Stimulated activated memory B cell treated with anti-CD40 and anti-IgM and Interleukin-4, amounts not matched to agents 10 μg/mL and 1 μg/mL and 100 μg/mL, for 72 hours (primary cell): Measurements from ENCODE around the gene QKI.

Experiments
- ATAC-seq: fragments of 150-1000 bp; cut with Tn5 transposase; 2 replicates; pipeline ENCODE4 v1.10.0; 2021
- H3K27ac Mint-ChIP-seq: one replicate; pipeline ENCODE4 v1.8.0; 2022; ENCODE audit warnings: mild to moderate bottlenecking, mixed read lengths
- H3K27me3 Mint-ChIP-seq: one replicate; pipeline ENCODE4 v1.8.0; 2022; ENCODE audit warnings: mixed read lengths
- H3K36me3 Mint-ChIP-seq: one replicate; pipeline ENCODE4 v1.8.0; 2022; ENCODE audit warnings: mixed read lengths
- H3K4me1 Mint-ChIP-seq: one replicate; pipeline ENCODE4 v1.8.0; 2022; ENCODE audit warnings: mixed read lengths
- H3K4me3 Mint-ChIP-seq: one replicate; pipeline ENCODE4 v1.8.0; 2022; ENCODE audit warnings: mild to moderate bottlenecking, moderate library complexity, mixed read lengths
- H3K9me3 Mint-ChIP-seq: one replicate; pipeline ENCODE4 v1.8.0; 2022; ENCODE audit warnings: mixed read lengths

QKI gene

DNA sequence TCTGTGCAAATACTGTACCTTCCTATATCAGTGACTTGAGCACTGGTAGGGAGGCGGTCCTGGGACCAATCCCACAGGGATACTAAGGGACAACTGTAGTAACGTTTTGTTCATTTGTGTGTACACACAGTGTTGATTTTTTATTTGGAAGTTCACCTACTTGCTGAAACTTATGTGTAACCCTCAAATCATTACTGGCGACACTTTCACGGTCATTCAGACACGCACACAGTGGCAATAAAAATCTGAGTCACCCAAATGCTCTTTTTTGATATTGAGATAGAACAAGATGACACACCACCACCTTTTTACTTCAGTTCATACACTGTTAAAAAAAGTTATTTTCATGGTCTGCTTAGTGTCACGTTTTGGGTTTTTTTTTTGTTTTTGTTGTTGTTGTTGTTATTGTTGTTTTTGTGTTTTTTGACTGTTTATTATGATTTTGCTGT, 79.8 kb downstream of the QKI start:
- H3K9me3 Mint-ChIP-seq = peaks cover 5% of the 10 kb centered on the region

DNA sequence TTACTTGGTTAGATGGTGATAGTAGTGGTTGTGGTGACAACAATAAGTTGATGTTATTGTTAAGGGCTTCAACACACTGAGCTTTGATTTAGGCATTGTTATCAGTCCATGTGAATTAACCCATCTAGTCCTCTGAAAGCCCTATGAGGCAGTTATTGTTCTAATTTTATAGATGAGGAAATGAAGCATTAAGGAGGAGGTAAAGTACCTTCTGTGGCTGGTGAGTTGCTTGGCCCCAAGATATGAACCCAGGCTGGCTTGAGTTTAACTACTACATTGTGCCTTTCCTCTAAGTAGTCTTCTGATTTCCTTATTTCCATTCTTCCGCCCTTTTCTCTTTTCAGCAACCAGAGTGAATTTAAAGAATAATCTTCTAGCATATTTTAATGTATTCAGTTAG, 81.7 kb downstream of the QKI start:
- no peak for ATAC-seq
- Mint-ChIP-seq H3K27ac (no peak overlapping the region), H3K27me3 (no peaks in the 10 kb centered on the region), H3K4me3 (no peak overlapping the region), H3K36me3 (peaks cover 24% of the 10 kb centered on the region), H3K9me3 (peaks cover 9% of the 10 kb centered on the region), H3K4me1 (peaks cover 30% of the 10 kb centered on the region)

More for the DNA sequence above, 79.8 kb downstream of the QKI start:
- Mint-ChIP-seq H3K27ac (no peak overlapping the region), H3K4me1 (peaks cover 41% of the 10 kb centered on the region), H3K27me3 (no peaks in the 10 kb centered on the region), H3K36me3 (peaks cover 26% of the 10 kb centered on the region), H3K4me3 (no peak overlapping the region)
- ATAC-seq = no peak

DNA sequence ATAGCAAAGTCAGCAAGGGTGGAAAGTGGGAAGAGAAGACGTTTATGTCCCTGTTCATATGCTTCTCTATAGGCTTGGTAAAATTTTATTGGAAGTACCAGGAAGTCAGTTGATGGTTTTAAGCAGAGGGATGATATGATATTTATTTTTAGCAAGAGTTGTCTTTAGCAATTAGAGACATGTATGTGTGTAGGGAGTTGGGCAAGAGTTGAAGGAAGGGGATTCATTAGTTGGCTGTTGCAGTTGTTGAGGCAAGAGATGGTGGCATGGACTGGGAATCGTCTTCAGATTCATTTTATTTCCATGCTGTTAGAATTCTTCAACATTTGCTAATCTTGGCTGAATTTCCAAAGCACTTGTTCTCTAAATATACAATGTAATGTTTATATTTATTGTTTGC, 85.6 kb downstream of the QKI start:
- ATAC-seq = no peak
- Mint-ChIP-seq H3K36me3 (peaks cover 43% of the 10 kb centered on the region), H3K4me3 (no peak overlapping the region), H3K9me3 (peaks cover 19% of the 10 kb centered on the region), H3K27me3 (no peaks in the 10 kb centered on the region), H3K27ac (no peak overlapping the region), H3K4me1 (peaks cover 31% of the 10 kb centered on the region)

DNA sequence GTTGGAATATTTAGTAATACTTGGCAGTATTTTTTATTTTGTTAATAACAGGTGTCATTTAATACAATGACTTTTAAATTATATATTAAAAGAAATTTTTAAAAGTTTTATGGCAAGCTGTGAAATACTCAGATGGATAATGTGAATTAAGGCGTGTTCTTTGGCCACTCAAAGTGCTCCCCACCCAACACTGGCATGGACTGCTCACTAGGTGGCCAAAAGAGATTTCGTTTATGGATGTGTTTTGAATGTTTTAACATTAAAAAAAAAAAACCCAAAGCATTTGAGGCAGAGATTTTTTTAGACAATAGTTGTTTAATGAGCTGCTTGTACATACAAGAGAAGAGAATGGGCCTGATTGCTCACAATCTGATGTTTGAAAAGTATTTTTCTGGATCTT, 86.5 kb downstream of the QKI start:
- peaks cover 52% of the 10 kb centered on the region for H3K36me3 Mint-ChIP-seq

DNA sequence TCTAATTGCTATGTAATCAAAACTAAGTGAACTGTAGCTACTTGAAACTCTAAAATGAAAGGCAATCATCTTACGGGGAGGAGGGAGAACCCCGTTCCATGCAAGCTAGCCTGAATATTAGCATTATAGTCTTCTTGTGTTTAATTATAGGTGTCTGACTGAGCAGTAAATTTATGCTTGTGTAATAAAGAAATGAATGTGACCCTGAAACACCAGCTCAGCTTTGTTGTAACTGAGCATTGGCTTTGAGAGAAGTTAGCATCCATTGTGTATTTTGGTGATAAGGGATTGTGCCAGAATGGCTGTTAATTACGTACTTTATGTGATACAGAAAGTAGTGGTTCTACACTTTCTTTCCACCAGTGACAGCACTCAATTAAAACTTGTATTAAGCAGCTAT, 86.9 kb downstream of the QKI start:
- no peaks in the 10 kb centered on the region for H3K27me3 Mint-ChIP-seq
- no peak for ATAC-seq
- H3K36me3 Mint-ChIP-seq = peaks cover 54% of the 10 kb centered on the region
- peaks cover 23% of the 10 kb centered on the region for H3K9me3 Mint-ChIP-seq
- no peak overlapping the region for H3K4me3 Mint-ChIP-seq
- H3K27ac Mint-ChIP-seq = no peak overlapping the region
- H3K4me1 Mint-ChIP-seq = peaks cover 22% of the 10 kb centered on the region

More for the DNA sequence above, 86.5 kb downstream of the QKI start:
- Mint-ChIP-seq H3K9me3 (peaks cover 23% of the 10 kb centered on the region), H3K27me3 (no peaks in the 10 kb centered on the region), H3K27ac (no peak overlapping the region), H3K4me3 (no peak overlapping the region), H3K4me1 (peaks cover 26% of the 10 kb centered on the region)
- ATAC-seq = no peak

DNA sequence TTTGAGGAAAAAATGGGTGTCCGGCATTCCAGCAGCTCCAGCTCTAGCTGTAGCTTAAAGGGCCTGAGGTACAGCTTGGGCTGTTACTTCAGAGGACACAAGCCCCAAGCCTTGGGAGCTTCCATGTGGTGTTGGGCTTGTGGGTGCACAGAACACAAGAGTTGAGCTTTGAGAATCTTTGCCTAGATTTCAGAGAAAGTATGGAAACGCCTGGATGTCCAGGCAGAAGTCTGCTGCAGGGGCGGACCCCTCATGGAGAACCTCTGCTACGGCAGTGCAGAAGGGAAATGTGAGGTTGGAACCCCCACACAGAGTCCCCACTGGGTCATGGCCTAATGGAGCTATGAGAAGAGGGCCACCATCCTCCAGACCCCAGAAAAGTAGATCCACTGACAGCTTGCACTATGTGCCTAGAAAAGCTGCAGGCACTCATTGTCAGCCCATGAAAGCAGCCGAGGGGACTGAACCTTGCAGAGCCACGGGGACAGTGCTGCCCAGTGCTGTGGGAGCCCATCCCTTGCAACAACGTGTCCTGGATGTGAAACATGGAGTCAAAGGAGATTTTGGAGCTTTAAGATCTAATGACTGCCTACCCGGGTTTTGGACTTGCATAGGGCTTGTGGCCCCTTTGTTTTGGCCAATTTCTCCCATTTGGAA, 90.6 kb downstream of the QKI start:
- Mint-ChIP-seq H3K36me3 (peaks cover 56% of the 10 kb centered on the region), H3K27ac (no peak overlapping the region), H3K4me1 (peaks cover 10% of the 10 kb centered on the region), H3K4me3 (no peak overlapping the region), H3K27me3 (no peaks in the 10 kb centered on the region), H3K9me3 (peaks cover 25% of the 10 kb centered on the region)
- no peak for ATAC-seq

DNA sequence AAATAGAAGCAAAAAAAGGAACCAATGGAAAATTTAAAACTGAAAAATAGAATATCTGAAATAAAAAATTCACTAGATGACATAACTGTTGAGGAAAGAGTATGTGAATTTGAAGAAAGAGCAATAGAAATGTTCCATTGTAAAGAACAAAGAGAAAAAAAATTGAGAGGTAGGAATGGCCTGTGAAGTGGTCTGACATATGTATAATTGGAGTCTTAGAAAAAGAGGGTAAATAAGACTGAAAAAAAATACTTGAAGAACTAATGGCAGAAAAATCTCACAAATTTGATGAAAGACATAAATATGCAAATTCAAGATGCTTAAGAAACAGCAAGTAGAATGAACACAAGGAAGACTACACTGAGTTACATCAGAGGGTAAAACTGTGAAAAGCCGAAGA, 93.4 kb downstream of the QKI start:
- no peaks in the 10 kb centered on the region for H3K27me3 Mint-ChIP-seq
- no peak for ATAC-seq
- peaks cover 49% of the 10 kb centered on the region for H3K36me3 Mint-ChIP-seq
- no peak overlapping the region for H3K27ac Mint-ChIP-seq
- H3K4me1 Mint-ChIP-seq = peaks cover 4% of the 10 kb centered on the region
- peaks cover 21% of the 10 kb centered on the region for H3K9me3 Mint-ChIP-seq
- no peak overlapping the region for H3K4me3 Mint-ChIP-seq

DNA sequence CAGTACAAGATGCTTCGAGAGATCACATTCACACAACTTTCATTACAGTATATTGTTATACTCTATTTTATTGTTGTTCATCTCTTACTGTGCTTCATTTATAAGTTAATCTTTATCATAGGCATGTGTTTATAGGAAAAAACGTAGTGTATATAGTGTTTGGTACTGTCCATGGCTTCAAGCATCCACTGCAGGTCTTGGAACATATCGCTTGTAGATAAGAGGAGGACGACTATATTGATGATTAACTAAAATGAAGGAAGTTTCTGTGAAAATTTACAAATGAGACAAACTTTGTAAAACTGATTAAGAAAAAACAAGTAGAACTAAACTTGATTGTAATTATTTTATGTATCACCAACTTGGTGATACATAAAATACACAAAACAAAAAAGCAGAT, 98.5 kb downstream of the QKI start:
- Mint-ChIP-seq H3K36me3 (peaks cover 25% of the 10 kb centered on the region), H3K9me3 (peaks cover 9% of the 10 kb centered on the region), H3K27ac (no peak overlapping the region), H3K27me3 (no peaks in the 10 kb centered on the region), H3K4me3 (no peak overlapping the region), H3K4me1 (peaks cover 14% of the 10 kb centered on the region)
- no peak for ATAC-seq

DNA sequence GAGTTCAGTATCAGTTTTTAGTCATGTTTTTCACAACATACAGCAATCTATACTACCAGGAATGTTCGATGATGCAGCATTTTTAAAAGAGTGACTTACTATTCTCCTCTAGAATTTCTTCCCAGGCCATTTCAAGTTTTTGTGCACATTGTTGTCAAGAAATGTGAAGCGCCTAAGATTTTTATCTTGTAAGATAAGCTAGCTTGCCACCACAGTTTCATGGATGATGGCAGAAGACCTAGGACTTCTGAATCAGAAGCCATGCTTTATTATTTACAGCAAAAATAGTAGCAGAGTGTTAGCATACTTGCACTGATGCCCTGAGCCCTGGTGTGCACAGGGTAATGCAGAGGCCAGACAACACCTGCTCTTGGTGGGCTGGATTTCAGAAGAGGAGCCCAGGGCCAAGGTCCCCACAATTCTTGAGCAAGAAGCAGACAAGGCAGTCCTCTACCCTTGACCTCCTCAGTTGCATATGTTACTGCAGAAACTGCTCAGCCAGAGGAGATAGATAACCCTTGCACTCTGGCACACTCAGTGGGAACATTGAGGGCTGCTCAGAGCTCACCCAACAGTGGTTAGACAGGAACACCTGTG, 99.2 kb downstream of the QKI start:
- Mint-ChIP-seq H3K27me3 (no peaks in the 10 kb centered on the region), H3K9me3 (peaks cover 6% of the 10 kb centered on the region), H3K36me3 (peaks cover 21% of the 10 kb centered on the region), H3K27ac (no peak overlapping the region), H3K4me3 (no peak overlapping the region), H3K4me1 (peaks cover 15% of the 10 kb centered on the region)
- ATAC-seq = no peak

DNA sequence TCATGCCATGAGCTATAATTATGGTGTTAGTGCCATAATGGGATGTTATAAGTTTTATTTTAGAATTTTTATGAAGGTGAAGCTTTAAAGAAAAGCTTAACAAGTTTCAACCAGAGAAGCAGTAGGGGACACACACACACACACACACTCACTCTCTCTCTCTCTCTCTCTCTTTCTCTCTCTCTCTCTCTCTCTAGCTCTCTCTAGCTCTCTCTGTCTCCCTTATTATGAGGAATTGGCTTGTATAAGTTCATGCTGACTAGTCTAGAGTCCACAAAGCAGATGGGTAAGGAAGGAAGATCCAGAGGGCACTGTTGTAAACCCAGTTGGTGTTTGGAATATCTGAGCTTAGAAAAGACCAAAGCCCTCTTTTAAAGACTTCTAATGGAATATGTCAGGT, 102.4 kb downstream of the QKI start:
- Mint-ChIP-seq H3K27ac (no peak overlapping the region), H3K9me3 (peaks cover 6% of the 10 kb centered on the region), H3K4me1 (peaks cover 35% of the 10 kb centered on the region), H3K4me3 (no peak overlapping the region), H3K36me3 (peaks cover 21% of the 10 kb centered on the region), H3K27me3 (no peaks in the 10 kb centered on the region)
- no peak for ATAC-seq

DNA sequence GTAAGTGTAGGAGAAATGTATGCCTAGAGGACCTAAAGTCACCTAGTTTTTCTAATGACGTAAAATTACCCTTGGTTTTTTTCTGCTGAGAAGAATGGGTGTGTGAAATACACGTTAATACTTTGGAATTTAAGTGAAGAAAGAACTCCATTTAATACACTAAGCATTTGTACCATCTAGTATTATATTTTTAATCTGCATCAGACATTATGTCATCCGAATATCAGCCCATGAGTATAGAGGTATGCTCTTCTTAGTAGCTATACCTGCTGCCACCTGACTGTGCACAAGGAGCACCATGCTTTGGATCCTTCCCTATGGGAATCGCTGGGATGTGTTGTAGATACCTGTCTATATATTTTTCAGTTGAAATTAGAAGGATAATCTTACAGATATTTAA, 106.4 kb downstream of the QKI start:
- no peak overlapping the region for H3K27ac Mint-ChIP-seq
- peaks cover 3% of the 10 kb centered on the region for H3K9me3 Mint-ChIP-seq
- ATAC-seq = no peak
- H3K27me3 Mint-ChIP-seq = no peaks in the 10 kb centered on the region
- peaks cover 20% of the 10 kb centered on the region for H3K36me3 Mint-ChIP-seq
- peaks cover 43% of the 10 kb centered on the region for H3K4me1 Mint-ChIP-seq
- H3K4me3 Mint-ChIP-seq = no peak overlapping the region

DNA sequence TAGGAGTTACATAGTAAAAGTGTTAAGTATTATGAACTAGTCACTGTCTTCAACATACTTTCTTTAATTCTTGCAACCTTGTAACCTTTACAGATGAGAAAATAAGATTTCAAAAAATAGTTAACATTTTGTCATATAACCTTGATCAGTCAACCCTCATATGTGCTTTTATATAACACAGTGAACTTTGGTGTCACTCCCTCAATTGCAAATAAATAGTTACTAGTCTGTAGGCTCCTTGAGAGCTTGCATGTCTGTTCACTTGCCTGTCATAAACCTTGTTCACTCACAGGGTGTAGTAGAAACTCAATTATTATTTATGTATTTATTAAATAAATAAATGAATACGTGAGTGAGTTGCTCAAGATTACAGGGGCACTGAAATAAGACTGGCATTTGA, 107.5 kb downstream of the QKI start:
- no peak overlapping the region for H3K27ac Mint-ChIP-seq
- H3K36me3 Mint-ChIP-seq = peaks cover 16% of the 10 kb centered on the region
- ATAC-seq = no peak
- peaks cover 44% of the 10 kb centered on the region for H3K4me1 Mint-ChIP-seq
- no peak overlapping the region for H3K4me3 Mint-ChIP-seq
- H3K9me3 Mint-ChIP-seq = peaks cover under 1% of the 10 kb centered on the region
- no peaks in the 10 kb centered on the region for H3K27me3 Mint-ChIP-seq

DNA sequence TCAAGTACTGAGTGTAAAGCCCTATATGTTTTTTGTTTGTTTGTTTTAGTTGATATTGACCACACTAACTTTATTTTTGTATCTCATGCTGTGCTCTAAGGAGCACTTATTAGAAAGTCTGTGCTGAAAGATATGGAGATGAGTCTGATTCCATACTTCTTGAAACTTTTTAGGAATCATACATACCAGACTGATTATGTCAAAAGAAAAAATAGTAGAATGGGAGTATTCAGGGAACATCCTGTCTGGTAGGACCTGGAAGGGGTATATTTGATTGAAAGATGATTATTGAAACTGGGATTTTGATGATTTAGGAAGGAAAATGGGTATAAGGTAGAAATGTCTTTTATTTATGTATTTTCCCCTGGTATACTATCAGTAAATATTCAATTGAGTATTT, 111.4 kb downstream of the QKI start:
- H3K36me3 Mint-ChIP-seq = peaks cover 11% of the 10 kb centered on the region
- no peak for ATAC-seq
- peaks cover 40% of the 10 kb centered on the region for H3K4me1 Mint-ChIP-seq
- H3K27ac Mint-ChIP-seq = no peak overlapping the region
- H3K9me3 Mint-ChIP-seq = no peaks in the 10 kb centered on the region
- H3K4me3 Mint-ChIP-seq = no peak overlapping the region
- H3K27me3 Mint-ChIP-seq = no peaks in the 10 kb centered on the region

DNA sequence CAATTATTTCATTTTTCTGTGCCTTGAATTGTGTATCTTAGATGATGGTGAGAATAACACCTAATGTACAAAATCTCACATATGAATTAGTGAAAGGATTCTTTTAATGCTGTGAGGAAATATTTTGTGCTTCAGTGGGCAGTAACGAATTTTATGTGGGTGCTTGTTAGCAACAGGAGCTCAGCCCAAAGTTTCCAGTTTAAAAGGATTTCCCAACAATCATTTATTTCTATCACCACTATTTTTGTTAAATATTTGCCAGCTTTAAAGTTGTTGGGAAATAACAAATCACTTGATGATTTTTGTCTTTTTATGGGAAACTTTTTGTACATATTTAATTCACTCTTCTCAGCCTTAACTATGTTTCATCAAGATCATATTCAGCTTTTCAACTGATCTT, 111.8 kb downstream of the QKI start:
- peaks cover 44% of the 10 kb centered on the region for H3K4me1 Mint-ChIP-seq

DNA sequence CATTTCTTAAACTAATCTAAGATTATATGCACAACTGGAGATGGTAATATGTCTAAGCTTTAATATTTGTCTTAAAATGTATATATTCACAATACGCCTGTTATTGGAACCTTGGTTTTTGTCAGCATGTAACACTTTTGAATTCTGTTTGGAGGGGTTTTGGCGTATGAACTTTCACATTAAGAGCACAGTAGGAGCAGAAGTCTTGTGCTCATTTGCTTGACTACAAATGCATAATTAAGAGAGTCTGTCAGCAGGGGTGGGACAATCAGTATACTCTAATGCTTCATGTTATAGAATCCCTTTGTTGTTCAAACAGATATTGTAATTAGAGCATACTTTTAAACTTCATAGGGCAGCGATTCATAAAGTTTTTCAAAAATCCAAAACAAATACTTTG, 112.8 kb downstream of the QKI start:
- H3K4me1 Mint-ChIP-seq = peaks cover 44% of the 10 kb centered on the region
- no peaks in the 10 kb centered on the region for H3K27me3 Mint-ChIP-seq
- H3K4me3 Mint-ChIP-seq = no peak overlapping the region
- no peak overlapping the region for H3K27ac Mint-ChIP-seq
- H3K9me3 Mint-ChIP-seq = no peaks in the 10 kb centered on the region
- H3K36me3 Mint-ChIP-seq = peaks cover 11% of the 10 kb centered on the region
- ATAC-seq = no peak

More for the DNA sequence above, 111.8 kb downstream of the QKI start:
- no peak overlapping the region for H3K4me3 Mint-ChIP-seq
- no peaks in the 10 kb centered on the region for H3K27me3 Mint-ChIP-seq
- H3K9me3 Mint-ChIP-seq = no peaks in the 10 kb centered on the region
- no peak overlapping the region for H3K27ac Mint-ChIP-seq
- ATAC-seq = no peak
- H3K36me3 Mint-ChIP-seq = peaks cover 11% of the 10 kb centered on the region

DNA sequence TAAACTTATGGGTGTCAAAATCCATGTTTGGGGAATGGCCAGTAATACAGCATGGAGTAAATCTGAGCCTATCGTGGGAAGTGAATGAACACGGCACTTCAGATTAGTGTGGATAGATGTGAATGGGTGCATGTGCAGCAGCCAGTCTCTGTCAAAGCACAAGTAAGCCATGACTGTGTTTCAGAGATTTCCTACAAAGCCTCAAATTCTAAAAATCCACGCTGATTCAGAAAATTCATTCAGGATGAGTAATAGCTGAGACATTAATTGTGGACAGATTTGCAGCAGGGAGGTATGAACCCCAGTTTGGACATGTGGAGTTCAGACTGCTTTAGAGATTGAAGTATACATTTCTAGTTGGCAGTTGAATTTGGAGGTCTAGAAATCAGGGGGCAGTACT, 115.1 kb downstream of the QKI start:
- no peak for ATAC-seq
- peaks cover 40% of the 10 kb centered on the region for H3K4me1 Mint-ChIP-seq
- no peaks in the 10 kb centered on the region for H3K27me3 Mint-ChIP-seq
- no peak overlapping the region for H3K4me3 Mint-ChIP-seq
- H3K27ac Mint-ChIP-seq = no peak overlapping the region
- peaks cover 8% of the 10 kb centered on the region for H3K36me3 Mint-ChIP-seq
- no peaks in the 10 kb centered on the region for H3K9me3 Mint-ChIP-seq
